Neural progenitor cell (in vitro differentiated cells): ENCODE results near the gene RGS11.

Experiments
- CTCF ChIP-seq: fragments of 200-600 bp; sonication (generic); IDR thresholded peaks from 2 replicates; pipeline ENCODE4 v1.5.1; 2017; ENCODE audit warnings: antibody characterized with exemption, mild to moderate bottlenecking
- EZH2phosphoT487 ChIP-seq: fragments of 200-600 bp; sonication (generic); IDR thresholded peaks from 2 replicates; pipeline ENCODE4 v1.6.1; 2017; ENCODE audit warnings: antibody characterized with exemption

GRCh38 chr16:263944-264343 is 11.8 kb downstream of the RGS11 start:
- no peak for TF ChIP-seq CTCF
- TF ChIP-seq EZH2phosphoT487: no peak
